ENCODE measurements around the gene BCOR. TPM values are rescaled to one million over a fixed set of nuclear protein-coding genes. Genes with fewer than 3 reads are reported as not detected.
A peak's percentile ranks its signal among the peaks of the same experiment; 100 is the strongest.

BCOR gene
- total and polyA plus RNA-seq, 9 of the 15 experiments (the other 6 are each of a cell fraction or from before 2014, with no cell fraction given), result 27.5 to 113 (median 37.6) TPM

- TF ChIP-seq JUN (IDR thresholded peaks at IDR 0.05; ENCODE audit: borderline replicate concordance, low read depth, low read length) (no peak), JUN (CRISPR knock-in tag; IDR thresholded peaks at IDR 0.05; ENCODE audit: borderline replicate concordance) (no peak), CREB5 (CRISPR knock-in tag; IDR thresholded peaks at IDR 0.05) (no peak), ZNF263 (CRISPR knock-in tag; IDR thresholded peaks at IDR 0.05; ENCODE audit: borderline replicate concordance) (peak; percentile 21; the same call in 1 of the 2 replicates), POLR2G (IDR thresholded peaks at IDR 0.05; ENCODE audit: low read depth, low read length) (peak; percentile 80), CCNT2 (IDR thresholded peaks at IDR 0.05; ENCODE audit: borderline replicate concordance, extremely low read depth, insufficient read length, low read depth, low read length) (peak; percentile 43), SAFB (IDR thresholded peaks at IDR 0.05; ENCODE audit: borderline replicate concordance, low read depth, low read length) (peak; percentile 76), YBX1 (IDR thresholded peaks at IDR 0.05) (no peak), NUFIP1 (IDR thresholded peaks at IDR 0.05; ENCODE audit: partially characterized antibody) (no peak), NFE2L1 (tag; IDR thresholded peaks at IDR 0.05; ENCODE audit: borderline replicate concordance, low read depth) (no peak), DEAF1 (CRISPR knock-in tag; IDR thresholded peaks at IDR 0.05) (no peak), PBX2 (CRISPR knock-in tag; IDR thresholded peaks at IDR 0.05; ENCODE audit: low read depth) (no peak), PBX2 (tag; conservative IDR thresholded peaks at IDR 0.05; ENCODE audit: low read depth) (no peak), SMARCA5 (IDR thresholded peaks at IDR 0.05) (no peak), ZNF780A (CRISPR knock-in tag; IDR thresholded peaks at IDR 0.05) (no peak), RUNX1 (IDR thresholded peaks at IDR 0.05; ENCODE audit: low read depth) (no peak), ELF2 (CRISPR knock-in tag; IDR thresholded peaks at IDR 0.05) (no peak), LEF1 (IDR thresholded peaks at IDR 0.05) (no peak), ATF3 (IDR thresholded peaks at IDR 0.05) (no peak), ATF3 (CRISPR knock-in tag; conservative IDR thresholded peaks at IDR 0.05) (no peak), GABPB2 (CRISPR knock-in tag; conservative IDR thresholded peaks at IDR 0.05) (no peak), KLF6 (CRISPR knock-in tag; IDR thresholded peaks at IDR 0.05; ENCODE audit: borderline replicate concordance) (no peak)
Measured at GRCh38 chrX:40095583-40096394, 2.0 kb downstream of the BCOR start (continued).
